Calu3 (cell line): ENCODE measurements around the gene NCS1. TPM values are rescaled to one million over a fixed set of nuclear protein-coding genes. Genes with fewer than 3 reads are reported as not detected.

Experiments used
- BruUV-seq: library from RNA; stranded (reverse); fragments of 400-500 nt; replicated peaks from 2 replicates; lab custom pipeline; 2021; lab: Mats Ljungman, UMichigan
- CTCF ChIA-PET: fragments of 300-600 bp; sonication (Branson Sonifier 250); formaldehyde crosslinking; loops from one replicate; lab custom pipeline; 2022; ENCODE audit warnings: antibody characterized with exemption; lab: Charles Lee
- DNase-seq: peaks from one replicate; pipeline ENCODE4 v3.0.0; 2022
- H3K27ac Mint-ChIP-seq: one replicate; pipeline ENCODE4 v1.8.0; 2022; ENCODE audit warnings: mixed read lengths; ENCODE audit not compliant: unreplicated experiment
- H3K27me3 Mint-ChIP-seq: one replicate; pipeline ENCODE4 v1.8.0; 2022; ENCODE audit warnings: mixed read lengths; ENCODE audit not compliant: unreplicated experiment
- H3K36me3 Mint-ChIP-seq: one replicate; pipeline ENCODE4 v1.8.0; 2022; ENCODE audit warnings: mild to moderate bottlenecking, moderate library complexity, mixed read lengths; ENCODE audit not compliant: insufficient read depth, unreplicated experiment
- H3K4me1 Mint-ChIP-seq: one replicate; pipeline ENCODE4 v1.8.0; 2022; ENCODE audit warnings: mild to moderate bottlenecking, low read depth, mixed read lengths; ENCODE audit not compliant: unreplicated experiment
- H3K4me3 Mint-ChIP-seq: one replicate; pipeline ENCODE4 v1.8.0; 2022; ENCODE audit warnings: mild to moderate bottlenecking, low read depth, moderate library complexity, mixed read lengths; ENCODE audit not compliant: unreplicated experiment
- H3K9me3 Mint-ChIP-seq: one replicate; pipeline ENCODE4 v1.8.0; 2022; ENCODE audit warnings: low read depth, mixed read lengths; ENCODE audit not compliant: unreplicated experiment
- intact Hi-C: fragments of 100-400 bp; cut with micrococcal nuclease; formaldehyde crosslinking; loops from one replicate; pipeline ENCODE4 v1.10.0; 2022; ENCODE audit not compliant: unreplicated experiment
- total RNA-seq: library from RNA; stranded (reverse); gene quantifications from 2 replicates; pipeline ENCODE4 v1.2.3, GENCODE V29; 2022
- TF ChIP-seq, protein P1 (sequence below): fragments of 200-600 bp; IDR thresholded peaks from one replicate; pipeline ENCODE4 v1.8.0; 2022; ENCODE audit warnings: antibody characterized with exemption; ENCODE audit not compliant: unreplicated experiment

NCS1 gene
- total RNA-seq, 1 experiment from 2014 or later = 16.1 TPM

GRCh38 chr9:130171226-130172148, 717 bp upstream of the NCS1 start:
- H3K27ac Mint-ChIP-seq = no peak overlapping the region
- intact Hi-C loops = no loop called here

DNA sequence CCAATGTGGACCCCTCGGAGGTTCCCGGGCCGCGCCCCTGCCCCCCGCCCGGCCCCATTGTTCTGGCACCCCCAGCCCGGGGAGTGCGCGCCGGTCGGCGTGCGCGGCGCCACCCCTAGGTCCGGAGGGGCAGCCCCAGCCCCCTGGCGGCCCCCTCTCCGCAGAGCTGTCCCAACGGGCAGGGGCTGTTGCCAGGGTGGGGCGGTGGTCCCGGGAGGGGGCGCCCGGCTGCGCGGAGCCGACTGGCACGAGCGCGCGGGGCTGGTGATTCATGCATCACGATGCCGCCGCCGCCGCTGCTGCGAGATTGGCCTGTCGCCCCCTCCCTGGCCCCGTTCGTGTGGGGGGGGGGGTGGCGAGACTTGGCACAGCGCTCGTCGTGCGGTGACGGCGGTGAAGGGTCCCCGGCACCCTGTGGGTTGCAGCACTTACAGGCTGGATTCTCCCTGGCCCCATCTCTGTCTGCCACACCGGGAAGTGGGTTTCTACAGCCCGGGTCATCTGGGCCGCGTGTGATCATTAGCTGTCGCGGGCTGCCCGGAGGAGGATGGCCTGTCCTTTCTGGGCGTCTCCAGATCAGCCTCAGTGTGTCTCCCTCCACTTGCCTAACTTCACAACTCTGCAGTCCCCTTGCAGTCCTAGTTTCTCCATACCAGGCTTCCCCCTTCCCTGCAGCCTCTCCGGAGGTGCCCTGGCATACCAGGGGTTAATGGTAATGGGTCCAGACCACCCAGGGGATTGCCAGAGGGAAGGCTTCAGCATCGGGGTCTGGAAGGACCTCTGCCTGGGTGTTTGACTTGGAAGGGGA, 858 bp downstream of the NCS1 start:
- H3K36me3 Mint-ChIP-seq = peaks cover 9% of the 10 kb centered on the region
- CTCF ChIA-PET = interaction anchor here (0.8 kb wide), 1 partner anchor 79 kb away, joined by 3 read pairs; no protein-coding TSS in a partner anchor
- peak overlapping the region; percentile 55 for H3K4me3 Mint-ChIP-seq
- H3K27me3 Mint-ChIP-seq = peaks cover 33% of the 10 kb centered on the region
- no TSS peak for BruUV-seq
- H3K27ac Mint-ChIP-seq = peak overlapping the region; percentile 44
- TF ChIP-seq, protein P1, sequence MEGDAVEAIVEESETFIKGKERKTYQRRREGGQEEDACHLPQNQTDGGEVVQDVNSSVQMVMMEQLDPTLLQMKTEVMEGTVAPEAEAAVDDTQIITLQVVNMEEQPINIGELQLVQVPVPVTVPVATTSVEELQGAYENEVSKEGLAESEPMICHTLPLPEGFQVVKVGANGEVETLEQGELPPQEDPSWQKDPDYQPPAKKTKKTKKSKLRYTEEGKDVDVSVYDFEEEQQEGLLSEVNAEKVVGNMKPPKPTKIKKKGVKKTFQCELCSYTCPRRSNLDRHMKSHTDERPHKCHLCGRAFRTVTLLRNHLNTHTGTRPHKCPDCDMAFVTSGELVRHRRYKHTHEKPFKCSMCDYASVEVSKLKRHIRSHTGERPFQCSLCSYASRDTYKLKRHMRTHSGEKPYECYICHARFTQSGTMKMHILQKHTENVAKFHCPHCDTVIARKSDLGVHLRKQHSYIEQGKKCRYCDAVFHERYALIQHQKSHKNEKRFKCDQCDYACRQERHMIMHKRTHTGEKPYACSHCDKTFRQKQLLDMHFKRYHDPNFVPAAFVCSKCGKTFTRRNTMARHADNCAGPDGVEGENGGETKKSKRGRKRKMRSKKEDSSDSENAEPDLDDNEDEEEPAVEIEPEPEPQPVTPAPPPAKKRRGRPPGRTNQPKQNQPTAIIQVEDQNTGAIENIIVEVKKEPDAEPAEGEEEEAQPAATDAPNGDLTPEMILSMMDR = no peak
- intact Hi-C loops = no loop called here
- no peaks in the 10 kb centered on the region for H3K4me1 Mint-ChIP-seq
- peak; percentile 18 for DNase-seq
- H3K9me3 Mint-ChIP-seq = no peaks in the 10 kb centered on the region

More at GRCh38 chr9:130171226-130172148, 717 bp upstream of the NCS1 start:
- peaks cover 48% of the 10 kb centered on the region for H3K27me3 Mint-ChIP-seq
- no peaks in the 10 kb centered on the region for H3K4me1 Mint-ChIP-seq
- no peak for DNase-seq
- CTCF ChIA-PET = no interaction called here
- H3K4me3 Mint-ChIP-seq = peak overlapping the region; percentile 55
- BruUV-seq = no TSS peak
- TF ChIP-seq, protein P1 = no peak
- H3K36me3 Mint-ChIP-seq = peaks cover 5% of the 10 kb centered on the region
- no peaks in the 10 kb centered on the region for H3K9me3 Mint-ChIP-seq

DNA sequence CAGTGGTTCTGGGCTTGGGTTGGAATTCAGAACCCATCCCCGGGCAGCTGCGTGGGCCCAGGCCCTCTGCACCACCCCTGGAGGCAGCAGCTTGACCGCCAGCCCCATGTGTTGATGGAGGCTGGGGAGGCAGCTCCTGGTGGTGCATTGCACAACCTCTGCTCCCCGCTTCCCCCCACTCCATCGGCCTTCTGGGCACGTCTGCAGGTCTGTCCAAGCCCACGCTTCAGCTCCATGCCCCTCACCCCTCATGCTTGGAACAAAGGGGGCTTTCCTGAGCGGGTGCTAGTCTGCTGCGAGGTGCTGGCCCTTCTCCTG, 1.4 kb downstream of the NCS1 start:
- TSS peak; percentile 27 for BruUV-seq
- CTCF ChIA-PET = interaction anchor here (0.8 kb wide), 1 partner anchor 80 kb away, joined by 3 read pairs; no protein-coding TSS in a partner anchor
- no peak overlapping the region for H3K27ac Mint-ChIP-seq

GRCh38 chr9:130174025-130174424, 1.8 kb downstream of the NCS1 start:
- Mint-ChIP-seq H3K4me3 (peak overlapping the region; percentile 55), H3K4me1 (no peaks in the 10 kb centered on the region), H3K27me3 (peaks cover 23% of the 10 kb centered on the region), H3K27ac (no peak overlapping the region), H3K36me3 (peaks cover 9% of the 10 kb centered on the region), H3K9me3 (no peaks in the 10 kb centered on the region)
- no peak for DNase-seq
- BruUV-seq = no TSS peak
- intact Hi-C loops = no loop called here
- TF ChIP-seq, protein P1 = no peak
- CTCF ChIA-PET = interaction anchor here (0.8 kb wide), 1 partner anchor 80 kb away, joined by 3 read pairs; no protein-coding TSS in a partner anchor

More for the DNA sequence above, 1.4 kb downstream of the NCS1 start:
- Mint-ChIP-seq H3K4me3 (peak overlapping the region; percentile 55), H3K9me3 (no peaks in the 10 kb centered on the region), H3K27me3 (peaks cover 27% of the 10 kb centered on the region), H3K36me3 (peaks cover 9% of the 10 kb centered on the region), H3K4me1 (no peaks in the 10 kb centered on the region)
- TF ChIP-seq, protein P1 = no peak
- intact Hi-C loops = no loop called here
- no peak for DNase-seq
